ENCODE data around the gene ARHGAP22.

Gene ARHGAP22

GRCh38 chr10:48511875-48512231 lies 93.0 kb downstream of the ARHGAP22 start:
- no peak for DNase-seq (ENCODE audit: low spot score)

GRCh38 chr10:48511066-48511874 lies 93.6 kb downstream of the ARHGAP22 start:
- no peak for DNase-seq (ENCODE audit: low spot score)

- peak; percentile 2 for DNase-seq (ENCODE audit: low spot score)
These were observed 94.7 kb downstream of the ARHGAP22 start for GRCh38 chr10:48509974-48510692.

- DNase-seq (ENCODE audit: low spot score), result no peak
These were observed 95.8 kb downstream of the ARHGAP22 start for GRCh38 chr10:48508791-48509772.

GRCh38 chr10:48507933-48508790 lies 96.7 kb downstream of the ARHGAP22 start:
- DNase-seq (ENCODE audit: low spot score), result no peak

- no peak for DNase-seq (ENCODE audit: low spot score)
These were observed 97.4 kb downstream of the ARHGAP22 start for GRCh38 chr10:48507494-48507893.

GRCh38 chr10:48506147-48506917 lies 98.5 kb downstream of the ARHGAP22 start:
- DNase-seq (ENCODE audit: low spot score), result peak; percentile 31

- no peak for DNase-seq (ENCODE audit: low spot score)
These were observed 99.3 kb downstream of the ARHGAP22 start for GRCh38 chr10:48505394-48506112.

GRCh38 chr10:48504141-48504885 lies 100.6 kb downstream of the ARHGAP22 start:
- no peak for DNase-seq (ENCODE audit: low spot score)

- no peak for DNase-seq (ENCODE audit: low spot score)
These were observed 101.5 kb downstream of the ARHGAP22 start for GRCh38 chr10:48503293-48503911.

GRCh38 chr10:48502791-48503190 lies 102.1 kb downstream of the ARHGAP22 start:
- no peak for DNase-seq (ENCODE audit: low spot score)

- DNase-seq (ENCODE audit: low spot score), result no peak
These were observed 102.8 kb downstream of the ARHGAP22 start for GRCh38 chr10:48501787-48502771.

GRCh38 chr10:48501226-48501625 lies 103.6 kb downstream of the ARHGAP22 start:
- no peak for DNase-seq (ENCODE audit: low spot score)

- DNase-seq (ENCODE audit: low spot score), result no peak
These were observed 104.1 kb downstream of the ARHGAP22 start for GRCh38 chr10:48500771-48501170.

GRCh38 chr10:48498940-48499510 lies 105.8 kb downstream of the ARHGAP22 start:
- DNase-seq (ENCODE audit: low spot score), result no peak

- DNase-seq (ENCODE audit: low spot score), result no peak
These were observed 106.8 kb downstream of the ARHGAP22 start for GRCh38 chr10:48497780-48498770.
